Small intestine (tissue), 7 donors: ENCODE measurements around the gene ARHGEF4. TPM values are rescaled to one million over a fixed set of nuclear protein-coding genes. Genes with fewer than 3 reads are reported as not detected.

Experiments
- DNase-seq, 2 donors: peaks; one replicate each; pipeline versions ENCODE4 v3.0.0 to v3.0.0-alpha.2; 2013
- FAIRE-seq: peaks from 2 replicates; lab custom pipeline; 2012; peaks lifted over from hg19 to GRCh38; lab: Jason Lieb, UNC
- H3K27ac ChIP-seq, 3 donors: one replicate each; pipeline ENCODE4 v1.5.1; 2013; ENCODE audit warnings: low read length in 2 of 3, mild to moderate bottlenecking in 2 of 3, control low read depth in 1 of 3, inconsistent platforms in 1 of 3, low read depth in 1 of 3, moderate library complexity in 1 of 3
- H3K27me3 ChIP-seq, 3 donors: one replicate each; pipeline ENCODE4 v1.6.1; 2013; ENCODE audit warnings: low read length in 3 of 3, inconsistent platforms in 1 of 3; ENCODE audit not compliant: control insufficient read depth in 3 of 3, insufficient read depth in 3 of 3
- H3K36me3 ChIP-seq, 3 donors: one replicate each; pipeline ENCODE4 v1.6.1; 2013; ENCODE audit warnings: low read length in 3 of 3, inconsistent platforms in 1 of 3, low read depth in 1 of 3, mild to moderate bottlenecking in 1 of 3, moderate library complexity in 1 of 3; ENCODE audit not compliant: control insufficient read depth in 3 of 3, insufficient read depth in 2 of 3
- H3K4me1 ChIP-seq, 3 donors: one replicate each; pipeline ENCODE4 v1.6.1; 2013; ENCODE audit warnings: low read length in 2 of 3, inconsistent platforms in 1 of 3, low read depth in 1 of 3, mild to moderate bottlenecking in 1 of 3, moderate library complexity in 1 of 3; ENCODE audit not compliant: control insufficient read depth in 3 of 3, insufficient read depth in 2 of 3
- H3K4me3 ChIP-seq, 3 donors: one replicate each; pipeline ENCODE4 v1.5.1; 2013; ENCODE audit warnings: low read length in 3 of 3, control low read depth in 1 of 3, inconsistent platforms in 1 of 3, low read depth in 1 of 3, mild to moderate bottlenecking in 1 of 3, moderate library complexity in 1 of 3
- H3K9me3 ChIP-seq, 2 donors: one replicate each; pipeline ENCODE4 v1.6.1; 2013; ENCODE audit warnings: low read depth in 1 of 2, low read length in 1 of 2; ENCODE audit not compliant: control insufficient read depth in 2 of 2, insufficient read depth in 1 of 2
- WGBS, 3 donors: extraction: QIAGEN DNeasy Blood & Tissue Kit; methylation state at CpG; one replicate each; pipeline ENCODE4 v1.1.7; 2013; 5-methylcytosine and 5-hydroxymethylcytosine counted together
- polyA plus RNA-seq, 4 donors: library from polyadenylated mRNA; stranded (reverse) in 3 of 4; unstranded in 1 of 4; fragments of 200-250 nt in 3 of 4; fragments of 120-200 nt in 1 of 4; gene quantifications; one replicate each; pipeline versions ENCODE4 v1.2.1 to v1.2.3, GENCODE V29; 2013
- donor health status: healthy with polysubstance abuse.
- donor health status: control.
- donor health status: control.
- donor health status: Bipolar disorder and iron deficiency.
- donor health status: healthy.

Gene ARHGEF4
- polyA plus RNA-seq, 4 donors: 0.22 to 2.8 (median 0.83) TPM; not detected in 1

DNA sequence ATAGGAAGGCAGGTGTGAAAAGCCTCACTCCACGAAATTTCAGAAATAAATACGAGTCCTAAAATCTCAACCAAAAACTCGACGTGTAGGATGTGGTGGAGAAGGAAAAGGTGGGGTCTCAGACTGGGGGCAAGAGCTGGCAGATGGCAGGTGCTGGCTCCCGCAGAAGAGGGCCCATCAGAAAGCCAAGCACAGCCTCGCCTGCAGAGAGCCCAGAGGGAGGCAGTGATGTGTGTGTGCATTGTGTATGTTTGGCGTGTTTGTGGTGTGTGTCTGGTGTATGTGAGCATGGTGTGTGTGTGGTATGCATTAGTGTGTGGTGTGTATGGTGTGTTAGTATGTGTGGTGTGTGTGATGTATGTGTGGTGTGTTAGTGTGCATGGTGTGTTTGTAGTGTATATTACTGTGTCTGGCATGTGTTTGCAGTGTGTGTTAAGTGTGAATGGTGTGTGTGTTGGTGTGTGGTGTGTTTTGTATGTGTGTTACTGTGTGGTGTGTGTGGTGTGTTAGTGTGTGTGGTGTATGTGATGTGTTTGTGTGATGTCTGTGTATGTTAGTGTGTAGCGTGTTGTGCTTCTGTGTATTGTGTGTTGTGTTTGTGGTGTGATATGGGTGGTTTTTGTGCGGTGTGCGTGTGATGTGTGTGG lies 140.0 kb downstream of the ARHGEF4 start:
- DNase-seq (no peak), FAIRE-seq (no peak)
- Histone ChIP-seq H3K9me3 (peaks cover 0 to 8% of the 10 kb centered on the region in 2 donors), H3K27ac (no peak overlapping the region), H3K36me3 (no peaks in the 10 kb centered on the region), H3K4me3 (no peak overlapping the region), H3K27me3 (peaks cover 0 to 4% (median 0%) of the 10 kb centered on the region in 3 donors), H3K4me1 (no peaks in the 10 kb centered on the region)
- 89 to 94% (median 92%) methylated on average over 10 of the region's 10 CpGs for WGBS, 3 donors

DNA sequence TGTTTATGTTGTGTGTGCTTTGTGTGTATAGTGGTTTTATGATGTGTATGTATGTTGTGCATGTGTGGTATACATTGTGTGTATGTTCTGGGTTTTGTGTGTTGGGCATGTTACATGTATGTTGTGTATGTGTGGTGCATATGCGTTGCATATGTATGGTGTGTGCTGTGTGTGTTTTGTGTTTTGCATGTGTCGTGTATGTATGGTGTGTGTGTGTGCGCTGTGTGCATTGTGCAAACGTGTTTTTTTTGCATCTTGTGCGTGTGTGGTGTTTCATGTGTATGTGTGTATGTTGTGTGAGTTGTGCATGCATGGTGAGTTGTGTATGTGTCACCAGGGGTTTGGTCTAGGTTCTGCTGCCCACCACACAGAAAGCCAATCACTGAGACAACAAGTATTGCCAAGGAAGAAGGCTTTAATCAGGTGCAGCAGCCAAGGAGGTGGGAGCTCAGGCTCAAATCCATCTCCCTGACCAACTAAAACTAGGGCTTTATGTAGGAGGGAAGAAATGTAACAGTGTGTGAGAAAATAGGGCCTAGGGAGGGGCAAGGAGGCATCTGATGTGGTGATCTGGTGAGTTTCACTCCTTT lies 140.8 kb downstream of the ARHGEF4 start:
- DNase-seq: no peak
- Histone ChIP-seq H3K27me3 (peaks cover 0 to 4% (median 0%) of the 10 kb centered on the region in 3 donors), H3K36me3 (no peaks in the 10 kb centered on the region), H3K4me1 (no peaks in the 10 kb centered on the region), H3K4me3 (no peak overlapping the region), H3K27ac (no peak overlapping the region), H3K9me3 (peaks cover 0 to 8% of the 10 kb centered on the region in 2 donors)
- 95 to 96% (median 96%) methylated on average over 5 of the region's 5 CpGs for WGBS, 3 donors
- FAIRE-seq: no peak

DNA sequence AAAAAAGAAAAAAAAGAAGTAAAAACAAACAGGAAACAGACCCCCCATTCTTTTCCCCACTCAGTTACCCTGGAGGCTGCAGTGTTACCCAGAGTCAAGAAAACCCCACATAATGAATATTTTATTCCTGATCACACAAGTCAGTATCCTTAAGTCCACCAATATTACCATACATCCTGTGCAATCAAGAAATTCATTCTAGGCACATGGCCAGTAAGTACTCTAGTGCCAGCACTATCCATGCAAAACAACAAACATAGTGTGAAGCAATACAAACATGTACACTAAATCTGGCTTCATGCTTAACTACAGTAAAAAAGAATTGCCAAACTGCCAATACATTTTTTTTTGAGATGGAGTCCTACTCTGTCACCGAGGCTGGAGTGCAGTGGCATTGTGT lies 145.0 kb downstream of the ARHGEF4 start:
- FAIRE-seq (no peak), DNase-seq (no peak)
- H3K4me3 ChIP-seq: no peak overlapping the region
- 73 to 85% (median 83%) methylated on average over 1 of the region's 1 CpG for WGBS, 3 donors
- H3K9me3 ChIP-seq: peaks cover 0 to 8% of the 10 kb centered on the region in 2 donors
- H3K36me3 ChIP-seq: no peaks in the 10 kb centered on the region
- H3K27ac ChIP-seq: no peak overlapping the region
- H3K4me1 ChIP-seq: no peaks in the 10 kb centered on the region
- H3K27me3 ChIP-seq: no peaks in the 10 kb centered on the region

DNA sequence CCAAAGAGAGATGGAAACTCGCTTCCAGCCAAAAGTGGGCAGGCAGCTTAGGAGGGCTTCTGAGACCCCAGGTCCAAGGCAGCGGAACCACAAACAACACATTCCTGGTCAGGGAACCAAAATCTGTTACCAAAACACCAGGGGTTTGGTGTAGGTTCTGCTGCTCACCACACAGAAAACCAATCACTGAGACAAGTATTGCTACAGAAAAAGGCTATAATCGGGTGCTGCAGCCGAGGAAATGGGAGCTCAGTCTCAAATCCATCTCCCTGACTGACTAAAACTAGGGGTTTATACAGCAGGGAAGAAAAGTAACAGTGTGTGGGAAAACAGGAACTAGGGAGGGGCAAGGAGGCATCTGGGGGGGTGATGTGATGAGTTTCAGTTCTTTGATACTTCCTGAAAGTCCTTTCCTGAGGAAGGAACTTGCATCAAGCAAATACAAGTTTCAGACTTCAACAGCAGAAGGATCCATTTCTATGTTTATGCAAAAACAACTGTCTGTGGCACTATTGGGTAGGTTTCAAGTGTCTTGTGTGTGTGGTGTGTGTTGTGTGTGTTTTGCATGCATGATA lies 148.6 kb downstream of the ARHGEF4 start:
- Histone ChIP-seq H3K4me1 (no peaks in the 10 kb centered on the region), H3K9me3 (no peaks in the 10 kb centered on the region), H3K27ac (no peak overlapping the region), H3K4me3 (no peak overlapping the region), H3K36me3 (no peaks in the 10 kb centered on the region), H3K27me3 (no peaks in the 10 kb centered on the region)
- WGBS, 3 donors: 77 to 89% (median 84%) methylated on average over 4 of the region's 4 CpGs
- no peak for DNase-seq
- FAIRE-seq: no peak

DNA sequence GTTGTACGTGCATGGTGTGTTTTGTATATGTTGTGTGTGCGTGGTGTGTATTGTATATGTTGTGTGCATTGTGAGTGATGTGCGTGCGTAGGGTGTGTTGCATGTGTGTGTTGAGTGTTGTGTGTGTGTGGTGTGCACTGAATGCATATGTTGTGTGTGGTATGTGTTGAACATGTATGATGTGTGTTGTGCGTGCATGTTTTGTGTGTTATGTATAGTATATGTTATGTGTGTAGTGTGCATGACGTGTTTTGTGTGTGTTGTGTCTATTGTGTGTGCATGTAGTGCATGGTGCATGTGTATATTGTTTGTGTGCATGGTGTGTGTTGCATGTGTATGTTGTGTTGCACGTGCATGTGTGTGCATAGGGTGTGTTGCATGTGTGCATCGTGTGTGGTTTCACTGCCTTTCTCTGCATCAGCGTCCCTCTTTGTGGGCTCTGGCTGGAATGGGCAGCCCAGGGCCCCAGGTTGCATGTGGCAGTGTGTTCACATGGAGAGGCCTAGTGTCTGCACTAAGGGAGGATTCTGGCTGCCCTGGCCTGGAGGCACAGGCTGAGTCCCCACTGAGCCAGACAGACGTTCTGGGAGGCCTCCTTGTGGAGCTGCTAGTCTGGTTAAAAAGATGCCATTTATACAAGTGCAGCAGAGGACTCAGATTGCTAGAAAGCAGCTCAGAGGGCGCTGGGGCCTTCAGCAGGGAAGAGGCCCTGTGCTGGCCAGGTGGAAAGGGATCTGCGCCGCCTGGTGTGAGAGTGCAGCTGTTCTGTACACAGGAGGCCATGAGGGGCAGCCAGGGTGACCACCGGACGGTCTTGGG lies 149.3 kb downstream of the ARHGEF4 start:
- Histone ChIP-seq H3K27ac (no peak overlapping the region), H3K4me1 (no peaks in the 10 kb centered on the region), H3K36me3 (no peaks in the 10 kb centered on the region), H3K9me3 (no peaks in the 10 kb centered on the region), H3K27me3 (no peaks in the 10 kb centered on the region), H3K4me3 (no peak overlapping the region)
- FAIRE-seq: no peak
- 86 to 89% (median 87%) methylated on average over 15 of the region's 15 CpGs for WGBS, 3 donors
- no peak for DNase-seq

DNA sequence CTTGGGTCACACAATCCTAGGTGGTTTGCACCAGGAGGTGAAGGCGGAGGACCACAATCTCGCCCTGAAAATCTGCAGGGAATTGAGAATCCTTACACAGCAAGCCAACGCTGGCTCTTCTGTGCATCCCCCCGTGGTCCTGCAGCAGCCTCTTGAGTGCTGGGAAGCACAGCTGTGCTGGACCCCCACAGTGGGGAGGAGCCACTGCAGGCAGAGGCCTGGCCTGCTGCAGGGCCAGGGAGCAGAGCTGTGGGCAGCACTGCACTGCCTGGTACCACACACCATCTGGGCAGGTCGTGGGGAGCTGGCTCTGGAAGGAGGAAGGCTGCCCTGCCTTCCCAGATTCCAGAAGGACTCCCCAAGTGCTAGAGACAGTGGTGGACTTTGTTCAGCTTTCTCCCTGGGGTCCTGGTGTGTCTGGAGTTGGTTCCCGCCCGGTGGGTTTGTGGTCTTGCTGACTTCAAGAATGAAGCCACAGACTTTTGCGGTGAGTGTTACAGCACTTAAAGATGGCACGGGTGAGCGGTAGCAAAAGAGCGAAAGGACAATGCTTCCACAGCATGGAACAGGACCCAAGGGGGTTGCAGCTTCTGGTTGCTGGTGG lies 150.3 kb downstream of the ARHGEF4 start:
- DNase-seq (no peak), FAIRE-seq (no peak)
- WGBS, 3 donors: 80 to 85% (median 84%) methylated on average over 11 of the region's 11 CpGs
- no peaks in the 10 kb centered on the region for H3K27me3 ChIP-seq
- no peaks in the 10 kb centered on the region for H3K4me1 ChIP-seq
- H3K4me3 ChIP-seq: no peak overlapping the region
- H3K9me3 ChIP-seq: no peaks in the 10 kb centered on the region
- H3K36me3 ChIP-seq: no peaks in the 10 kb centered on the region
- no peak overlapping the region for H3K27ac ChIP-seq

DNA sequence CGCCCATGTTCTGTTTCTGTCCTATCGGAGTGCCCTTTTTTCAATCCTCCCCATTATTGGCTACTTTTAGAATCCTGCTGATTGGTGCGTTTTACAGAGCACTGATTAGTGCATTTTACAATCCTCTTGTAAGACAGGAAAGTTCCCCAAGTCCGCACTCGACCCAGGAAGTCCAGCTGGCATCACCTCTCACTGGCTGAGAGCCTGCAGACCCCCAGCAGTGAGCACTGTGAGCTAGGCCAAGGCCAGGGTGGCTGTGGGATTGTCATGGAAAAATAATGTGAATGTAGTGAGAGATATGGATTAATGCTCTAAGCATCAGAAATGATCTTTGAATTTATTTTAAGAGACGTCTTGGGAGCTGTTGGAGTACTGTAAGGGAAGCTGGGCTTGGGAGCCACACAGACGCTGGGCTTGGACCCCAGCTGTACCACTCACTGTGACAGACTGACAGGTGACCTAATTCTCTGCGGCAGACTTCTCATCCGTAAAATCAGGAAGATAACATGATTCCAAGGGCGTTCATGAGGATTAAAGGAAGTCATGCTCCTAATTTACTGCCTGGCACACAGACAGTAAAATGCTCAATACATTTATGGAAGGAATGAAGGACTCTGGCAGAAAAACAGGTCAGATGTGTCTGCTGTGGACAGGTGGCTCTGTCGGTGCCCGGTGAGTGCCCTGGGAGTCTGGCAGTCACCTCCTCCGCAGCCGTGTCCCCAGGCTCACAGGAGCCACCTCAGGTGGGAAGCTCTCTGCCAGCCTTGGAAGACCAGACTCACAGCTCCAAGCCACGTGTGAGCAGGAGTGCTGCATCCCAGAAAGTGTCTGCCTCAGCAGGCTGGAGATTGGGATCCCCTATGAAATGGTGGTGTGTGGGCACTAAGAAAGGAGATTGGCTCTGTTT lies 151.1 kb downstream of the ARHGEF4 start:
- WGBS, 3 donors: 56 to 73% (median 62%) methylated on average over 15 of the region's 15 CpGs
- no peak for DNase-seq
- Histone ChIP-seq H3K4me1 (no peaks in the 10 kb centered on the region), H3K9me3 (no peaks in the 10 kb centered on the region), H3K27me3 (no peaks in the 10 kb centered on the region), H3K27ac (no peak overlapping the region), H3K36me3 (no peaks in the 10 kb centered on the region), H3K4me3 (no peak overlapping the region)
- FAIRE-seq: no peak
